H1 (cell line): ENCODE data around the gene WDFY3. TPM values are rescaled to one million over a fixed set of nuclear protein-coding genes. Genes with fewer than 3 reads are reported as not detected.

ENCODE experiments used
- CTCF ChIA-PET: fragments of 300-600 bp; sonication (Branson Sonifier 250); formaldehyde crosslinking; loops from one replicate; lab custom pipeline; 2021; ENCODE audit not compliant: partially characterized antibody; lab: Charles Lee
- POLR2A ChIA-PET: fragments of 300-600 bp; sonication (Branson Sonifier 250); formaldehyde crosslinking; loops from one replicate; lab custom pipeline; 2021; ENCODE audit warnings: inconsistent platforms; ENCODE audit not compliant: partially characterized antibody; lab: Charles Lee
- DNase-seq, 2 experiments: peaks; one replicate each; pipeline versions ENCODE4 v3.0.0 to v3.0.0-alpha.2; 2010 to 2022; ENCODE audit warnings: low spot score in 2 of 2, low read depth in 1 of 2, mixed read lengths in 1 of 2
- FAIRE-seq: peaks from 2 replicates; lab custom pipeline; 2011; peaks lifted over from hg19 to GRCh38; lab: Jason Lieb, UNC
- H2AFZ ChIP-seq: 2 replicates; pipeline ENCODE4 v1.8.1; 2012; ENCODE audit warnings: low read length, inconsistent platforms
- H2AK5ac ChIP-seq: 2 replicates; pipeline ENCODE4 v1.6.1; 2013; ENCODE audit warnings: low read depth, low read length
- H2BK120ac ChIP-seq: replicated peaks from 2 replicates; pipeline ENCODE3; 2013; ENCODE audit warnings: low read depth, low read length, inconsistent platforms
- H2BK12ac ChIP-seq: 2 replicates; pipeline ENCODE4 v1.6.1; 2013; ENCODE audit warnings: low read depth, low read length
- H2BK15ac ChIP-seq: 2 replicates; pipeline ENCODE4 v1.6.1; 2013; ENCODE audit warnings: low read length
- H2BK20ac ChIP-seq: 2 replicates; pipeline ENCODE4 v1.6.1; 2013; ENCODE audit warnings: low read length
- H2BK5ac ChIP-seq: 2 replicates; pipeline ENCODE4 v1.6.1; 2013; ENCODE audit warnings: low read depth, low read length
- H3K14ac ChIP-seq: 2 replicates; pipeline ENCODE4 v1.6.1; 2013; ENCODE audit warnings: inconsistent platforms; ENCODE audit not compliant: insufficient read length
- H3K18ac ChIP-seq: 2 replicates; pipeline ENCODE4 v1.6.1; 2013; ENCODE audit warnings: low read length; ENCODE audit errors: extremely low read depth
- H3K23ac ChIP-seq: 2 replicates; pipeline ENCODE4 v1.6.1; 2013; ENCODE audit warnings: inconsistent platforms; ENCODE audit not compliant: insufficient read length
- H3K23me2 ChIP-seq: 2 replicates; pipeline ENCODE4 v1.6.1; 2013; ENCODE audit warnings: low read depth, low read length
- H3K27ac ChIP-seq: 2 replicates; pipeline ENCODE4 v1.6.1; 2011; ENCODE audit warnings: low read depth, low read length, inconsistent platforms
- H3K27me3 ChIP-seq, 4 experiments: replicated peaks in 1 of 4; 1 replicate in 1 of 4; 2 replicates in 3 of 4; pipeline versions ENCODE4 v1.6.1 to v1.8.1; 2011 to 2013; ENCODE audit warnings: low read length in 3 of 4, mild to moderate bottlenecking in 3 of 4, inconsistent platforms in 2 of 4, mixed read lengths in 2 of 4, moderate library complexity in 1 of 4; ENCODE audit not compliant: control insufficient read depth in 3 of 4, insufficient read depth in 3 of 4; ENCODE audit errors: extremely low read depth in 1 of 4
- H3K36me3 ChIP-seq, 4 experiments: 2 replicates each; pipeline versions ENCODE4 v1.6.1 to v1.8.1; 2011 to 2013; ENCODE audit warnings: mild to moderate bottlenecking in 4 of 4, low read length in 3 of 4, moderate library complexity in 2 of 4, control low read depth in 1 of 4, inconsistent platforms in 1 of 4; ENCODE audit not compliant: insufficient read depth in 4 of 4, control insufficient read depth in 2 of 4
- H3K4ac ChIP-seq: replicated peaks from 2 replicates; pipeline ENCODE3; 2013; ENCODE audit warnings: low read length, low read depth, mixed read lengths, inconsistent platforms; ENCODE audit not compliant: insufficient read length
- H3K4me1 ChIP-seq, 4 experiments: replicated peaks in 1 of 4; 1 replicate in 1 of 4; 2 replicates in 3 of 4; pipeline versions ENCODE4 v1.6.1 to v1.8.1; 2011 to 2013; ENCODE audit warnings: low read length in 3 of 4, inconsistent platforms in 2 of 4, mixed read lengths in 1 of 4; ENCODE audit not compliant: insufficient read depth in 4 of 4, control insufficient read depth in 3 of 4
- H3K4me2 ChIP-seq, 2 experiments: 2 replicates each; pipeline versions ENCODE4 v1.6.1 to v1.8.1; 2011 to 2013; ENCODE audit warnings: low read depth in 2 of 2, low read length in 2 of 2, control low read depth in 1 of 2, inconsistent platforms in 1 of 2, mild to moderate bottlenecking in 1 of 2; ENCODE audit not compliant: insufficient read depth in 1 of 2
- H3K4me3 ChIP-seq, 4 experiments: fragments of 200-600, 300-600 bp in 1 of 4; sonication (generic), shearing (Covaris generic), sonication (Bioruptor Twin) in 1 of 4; 2 replicates each; pipeline versions ENCODE4 v1.5.1 to v1.8.1; 2011 to 2016; ENCODE audit warnings: low read length in 4 of 4, low read depth in 3 of 4, control low read depth in 2 of 4, inconsistent platforms in 2 of 4, mild to moderate bottlenecking in 2 of 4, mixed read lengths in 1 of 4, moderate library complexity in 1 of 4; ENCODE audit not compliant: insufficient read depth in 2 of 4; ENCODE audit errors: extremely low read depth in 1 of 4
- H3K56ac ChIP-seq: replicated peaks from 2 replicates; pipeline ENCODE3; 2013; ENCODE audit warnings: low read depth, mild to moderate bottlenecking, mixed read lengths, low read length, inconsistent platforms; ENCODE audit not compliant: insufficient read length
- H3K79me1 ChIP-seq: 2 replicates; pipeline ENCODE4 v1.6.1; 2013; ENCODE audit warnings: low read depth, low read length, control low read depth
- H3K79me2 ChIP-seq, 2 experiments: 2 replicates each; pipeline versions ENCODE4 v1.6.1 to v1.8.1; 2012 to 2013; ENCODE audit warnings: low read length in 2 of 2, mild to moderate bottlenecking in 2 of 2, inconsistent platforms in 1 of 2; ENCODE audit not compliant: insufficient read depth in 2 of 2, control insufficient read depth in 1 of 2
- H3K9ac ChIP-seq, 4 experiments: replicated peaks in 1 of 4; 1 replicate in 1 of 4; 2 replicates in 3 of 4; pipeline versions ENCODE4 v1.6.1 to v1.8.1; 2011 to 2013; ENCODE audit warnings: low read depth in 3 of 4, low read length in 3 of 4, control low read depth in 2 of 4, mild to moderate bottlenecking in 2 of 4, moderate library complexity in 2 of 4, inconsistent platforms in 1 of 4; ENCODE audit errors: extremely low read depth in 1 of 4
- H3K9me3 ChIP-seq, 2 experiments: 2 replicates each; pipeline versions ENCODE4 v1.6.1 to v1.8.1; 2012 to 2013; ENCODE audit warnings: mild to moderate bottlenecking in 2 of 2, moderate library complexity in 2 of 2, control low read depth in 1 of 2, inconsistent platforms in 1 of 2, low read depth in 1 of 2, low read length in 1 of 2, mixed read lengths in 1 of 2; ENCODE audit not compliant: insufficient read depth in 2 of 2
- H4K20me1 ChIP-seq, 2 experiments: replicated peaks in 1 of 2; 2 replicates each; pipeline versions ENCODE3 to v1.8.1; 2011 to 2013; ENCODE audit warnings: inconsistent platforms in 2 of 2, low read length in 2 of 2, mild to moderate bottlenecking in 1 of 2; ENCODE audit not compliant: insufficient read depth in 2 of 2, control insufficient read depth in 1 of 2
- H4K5ac ChIP-seq: 2 replicates; pipeline ENCODE4 v1.6.1; 2013; ENCODE audit warnings: low read length, low read depth, mixed read lengths, inconsistent platforms; ENCODE audit not compliant: insufficient read length
- H4K8ac ChIP-seq: 2 replicates; pipeline ENCODE4 v1.8.0; 2013; ENCODE audit warnings: mild to moderate bottlenecking, moderate library complexity, low read length, inconsistent platforms; ENCODE audit not compliant: insufficient read depth; ENCODE audit errors: extremely low read depth
- H4K91ac ChIP-seq: replicated peaks from 2 replicates; pipeline ENCODE3; 2013; ENCODE audit warnings: low read length, mixed read lengths, inconsistent platforms; ENCODE audit not compliant: insufficient read length
- CTCF ChIP-seq, 3 experiments: IDR thresholded peaks; 1 replicate in 2 of 3; 2 replicates in 1 of 3; pipeline versions ENCODE4 v1.5.1 to v1.6.1; 2011; ENCODE audit warnings: low read length in 3 of 3, mild to moderate bottlenecking in 3 of 3, inconsistent platforms in 2 of 3, low read depth in 1 of 3, moderate library complexity in 1 of 3; ENCODE audit not compliant: insufficient read depth in 1 of 3; ENCODE audit errors: control extremely low read depth in 1 of 3
- RAD21 ChIP-seq, 2 experiments: IDR thresholded peaks in 1 of 2; conservative IDR thresholded peaks in 1 of 2; 2 replicates each; pipeline ENCODE4 v1.6.1; 2011; ENCODE audit warnings: low read depth in 2 of 2, low read length in 2 of 2, improper control_type of control experiment in 1 of 2, inconsistent platforms in 1 of 2, mild to moderate bottlenecking in 1 of 2, moderate library complexity in 1 of 2
- SIN3A ChIP-seq, 2 experiments: IDR thresholded peaks in 1 of 2; conservative IDR thresholded peaks in 1 of 2; 2 replicates each; pipeline ENCODE4 v1.6.1; 2011 to 2012; ENCODE audit warnings: low read length in 2 of 2, improper control_type of control experiment in 1 of 2, low read depth in 1 of 2, mild to moderate bottlenecking in 1 of 2
- SP2 ChIP-seq: IDR thresholded peaks from 2 replicates; pipeline ENCODE4 v1.6.1; 2012; ENCODE audit warnings: mild to moderate bottlenecking, low read length, inconsistent platforms
- TBP ChIP-seq: IDR thresholded peaks from 2 replicates; pipeline ENCODE4 v1.6.1; 2011; ENCODE audit warnings: low read depth, low read length, improper control_type of control experiment
- WGBS, 2 experiments: shearing (Covaris generic) in 1 of 2; methylation state at CpG; one replicate each; pipeline versions ENCODE4 v1.1.6 to v1.1.7; 2013 to 2015; ENCODE audit warnings: low lambda C conversion rate in 2 of 2, mixed read lengths in 2 of 2, inconsistent platforms in 1 of 2, low coverage in 1 of 2, missing lambda C conversion rate in 1 of 2; ENCODE audit not compliant: insufficient replicate concordance in 2 of 2, insufficient coverage in 1 of 2, insufficient read length in 1 of 2; ENCODE audit errors: extremely low coverage in 1 of 2, missing lambda C conversion rate in 1 of 2; 5-methylcytosine and 5-hydroxymethylcytosine counted together
- polyA plus RNA-seq, 7 experiments: library from polyadenylated mRNA; depleted of rRNA in 3 of 7; stranded (reverse) in 5 of 7; unstranded in 2 of 7; fragments of >200 nt in 5 of 7; fragments of 200-250 nt in 2 of 7; gene quantifications; 1 replicate in 5 of 7; 2 replicates in 1 of 7; 4 replicates in 1 of 7; pipeline versions ENCODE4 v1.2.1 to v1.2.3, GENCODE V29; 2011 to 2013; ENCODE audit warnings: missing spikeins in 2 of 7, mixed read lengths in 2 of 7
- total RNA-seq: library from RNA; stranded (reverse); fragmentation: NEBNext Ultra II Directional; extraction: Animal tissue kit (Norgen Biotek cat#: 25700); gene quantifications from 2 replicates; pipeline ENCODE4 v1.2.1, GENCODE V29; 2021

Gene WDFY3
- total and polyA plus RNA-seq, 2 of the 8 experiments (the other 6 are each of a cell fraction or from before 2014, with no cell fraction given) = 25.6 to 62.4 TPM

GRCh38 chr4:84750260-84750959, 216.1 kb downstream of the WDFY3 start:
- DNase-seq (no peak), FAIRE-seq (no peak)
- Histone ChIP-seq H2AFZ (no peak overlapping the region), H3K14ac (no peak overlapping the region), H2AK5ac (no peak overlapping the region), H3K18ac (no peak overlapping the region), H2BK20ac (no peak overlapping the region), H3K27ac (no peak overlapping the region), H3K56ac (no peak overlapping the region), H3K4me3 (no peak overlapping the region)
- CTCF ChIA-PET = interaction anchor here (0.5 to 3.1 kb wide), 37 partner anchors 8 to 1965 kb away, joined by 3 to 35 read pairs (median 4); partner anchors contain the start of gene WDFY3
- TF ChIP-seq CTCF (IDR thresholded peaks at IDR 0.05; ENCODE audit: control extremely low read depth in 1 of 3, insufficient read depth in 1 of 3, low read depth in 1 of 3, low read length in 3 of 3) = peak in 2 of 3 experiments; percentile 51 to 56; a peak in 2 of 4 replicates
- TF ChIP-seq RAD21 (IDR thresholded peaks at IDR 0.05 in 1 of 2, conservative IDR thresholded peaks at IDR 0.05 in 1 of 2; ENCODE audit: low read depth in 2 of 2, low read length in 2 of 2) = peak; percentile 61 to 66
- peak in 1 of 2 experiments; percentile 68; a peak in 1 of 4 replicates for TF ChIP-seq SIN3A (conservative IDR thresholded peaks at IDR 0.05 in 1 of 2, IDR thresholded peaks at IDR 0.05 in 1 of 2; ENCODE audit: low read depth in 1 of 2, low read length in 2 of 2)
- no peak for TF ChIP-seq TBP
- no peak for TF ChIP-seq SP2
- TF ChIP-seq, all 59 proteins: peak for 3
- H3K9me3 ChIP-seq = no peaks in the 10 kb centered on the region
- H3K23me2 ChIP-seq = no peaks in the 10 kb centered on the region
- WGBS, 2 experiments = 76% methylated on average over 1 of the region's 1 CpG; no CpG with 5 or more reads in 1 of the 2 experiments
- H3K27me3 ChIP-seq = no peaks in the 10 kb centered on the region
- H4K20me1 ChIP-seq = no peaks in the 10 kb centered on the region
- no peak overlapping the region for H3K4ac ChIP-seq
- H3K4me2 ChIP-seq = no peak overlapping the region
- no peak overlapping the region for H4K91ac ChIP-seq
- peaks cover 2 to 56% (median 23%) of the 10 kb centered on the region in 4 experiments; a peak in 6 of 8 replicates for H3K36me3 ChIP-seq
- H3K23ac ChIP-seq = no peak overlapping the region
- H3K79me2 ChIP-seq = no peaks in the 10 kb centered on the region
- no peak overlapping the region for H2BK12ac ChIP-seq
- POLR2A ChIA-PET = interaction anchor here (1.3 kb wide), 1 partner anchor 216 kb away, joined by 7 read pairs; the partner anchor contains the start of gene WDFY3
- H2BK120ac ChIP-seq = no peak overlapping the region
- H4K8ac ChIP-seq = no peak overlapping the region
- H4K5ac ChIP-seq = no peak overlapping the region
- no peak overlapping the region for H2BK15ac ChIP-seq
- no peaks in the 10 kb centered on the region for H3K4me1 ChIP-seq
- no peak overlapping the region for H2BK5ac ChIP-seq
- H3K79me1 ChIP-seq = no peaks in the 10 kb centered on the region
- no peak overlapping the region for H3K9ac ChIP-seq
